Liver (tissue), 9 donors: ENCODE data around the gene P2RY13. TPM values are rescaled to one million over a fixed set of nuclear protein-coding genes. Genes with fewer than 3 reads are reported as not detected.

Source experiments
- DNase-seq: peaks from one replicate; pipeline ENCODE4 v3.0.0-alpha.2; 2017; ENCODE audit warnings: low spot score
- H3K27ac ChIP-seq, 2 donors: one replicate each; pipeline ENCODE4 v1.7.0; 2013; ENCODE audit warnings: inconsistent platforms in 2 of 2, low read length in 2 of 2, control low read depth in 1 of 2, low read depth in 1 of 2, mild to moderate bottlenecking in 1 of 2
- H3K27me3 ChIP-seq, 4 donors: one replicate each; pipeline versions ENCODE4 v1.6.1 to v1.7.0; 2013; ENCODE audit warnings: low read length in 3 of 4, inconsistent platforms in 1 of 4, mild to moderate bottlenecking in 1 of 4, moderate library complexity in 1 of 4; ENCODE audit not compliant: control insufficient read depth in 4 of 4, insufficient read depth in 4 of 4
- H3K36me3 ChIP-seq, 4 donors: one replicate each; pipeline versions ENCODE4 v1.6.1 to v1.7.0; 2013; ENCODE audit warnings: low read length in 3 of 4, mild to moderate bottlenecking in 3 of 4, low read depth in 1 of 4, moderate library complexity in 1 of 4; ENCODE audit not compliant: control insufficient read depth in 4 of 4, insufficient read depth in 3 of 4
- H3K4me1 ChIP-seq, 4 donors: one replicate each; pipeline versions ENCODE4 v1.6.1 to v1.7.0; 2013; ENCODE audit warnings: low read length in 3 of 4, mild to moderate bottlenecking in 3 of 4, moderate library complexity in 1 of 4; ENCODE audit not compliant: control insufficient read depth in 4 of 4, insufficient read depth in 4 of 4
- H3K4me3 ChIP-seq, 3 donors: one replicate each; pipeline versions ENCODE4 v1.6.1 to v1.7.0; 2013; ENCODE audit warnings: low read length in 3 of 3, control low read depth in 1 of 3, low read depth in 1 of 3, mild to moderate bottlenecking in 1 of 3
- H3K9ac ChIP-seq, 2 donors: one replicate each; pipeline ENCODE4 v1.7.0; 2013; ENCODE audit warnings: low read length in 2 of 2, mild to moderate bottlenecking in 2 of 2, moderate library complexity in 2 of 2, control low read depth in 1 of 2, low read depth in 1 of 2
- H3K9me3 ChIP-seq, 4 donors: one replicate each; pipeline versions ENCODE4 v1.6.1 to v1.7.0; 2013; ENCODE audit warnings: low read length in 3 of 4; ENCODE audit not compliant: control insufficient read depth in 4 of 4
- EGR1 ChIP-seq, 2 donors: IDR thresholded peaks; 2 replicates each; pipeline ENCODE4 v1.6.1; 2016 to 2018; ENCODE audit warnings: antibody characterized with exemption in 2 of 2, low read depth in 2 of 2
- HNF4A ChIP-seq, 2 donors: conservative IDR thresholded peaks; 2 replicates each; pipeline ENCODE4 v1.6.1; 2016; ENCODE audit warnings: antibody characterized with exemption in 2 of 2, mild to moderate bottlenecking in 2 of 2
- HNF4G ChIP-seq: IDR thresholded peaks from 2 replicates; pipeline ENCODE4 v1.6.1; 2016; ENCODE audit warnings: antibody characterized with exemption
- JUND ChIP-seq, 2 donors: IDR thresholded peaks; 2 replicates each; pipeline ENCODE4 v1.6.1; 2016; ENCODE audit warnings: antibody characterized with exemption in 2 of 2
- RAD21 ChIP-seq, 2 donors: IDR thresholded peaks; 2 replicates each; pipeline ENCODE4 v1.6.1; 2016; ENCODE audit warnings: antibody characterized with exemption in 2 of 2, mild to moderate bottlenecking in 2 of 2
- RXRA ChIP-seq, 2 donors: IDR thresholded peaks; 2 replicates each; pipeline ENCODE4 v1.6.1; 2017 to 2018; ENCODE audit warnings: antibody characterized with exemption in 2 of 2, mild to moderate bottlenecking in 1 of 2
- TAF1 ChIP-seq: conservative IDR thresholded peaks from 2 replicates; pipeline ENCODE4 v1.6.1; 2016; ENCODE audit warnings: antibody characterized with exemption, mild to moderate bottlenecking
- YY1 ChIP-seq: IDR thresholded peaks from 2 replicates; pipeline ENCODE4 v1.6.1; 2016; ENCODE audit warnings: antibody characterized with exemption, mild to moderate bottlenecking
- whole genome bisulfite sequencing: extraction: QIAGEN DNeasy Blood & Tissue Kit; methylation state at CpG from one replicate; pipeline ENCODE4 v1.1.7; 2013; 5-methylcytosine and 5-hydroxymethylcytosine counted together
- polyA plus RNA-seq, 2 donors: library from polyadenylated mRNA; stranded (reverse) in 1 of 2; unstranded in 1 of 2; fragments of 200-250 nt in 1 of 2; fragments of >200 nt in 1 of 2; fragmentation: Nextera tagmentation in 1 of 2; extraction: Ambion mirVana in 1 of 2; gene quantifications; one replicate each; pipeline versions ENCODE4 v1.2.1 to v1.2.3, GENCODE V29; 2013 to 2015
- total RNA-seq, 2 donors: library from RNA; depleted of rRNA; stranded (reverse); fragments of >200 nt; gene quantifications; one replicate each; pipeline ENCODE4 v1.2.3, GENCODE V29; 2014
- TF ChIP-seq, protein P1 (sequence below): IDR thresholded peaks from 2 replicates; pipeline ENCODE4 v1.6.1; 2016; ENCODE audit warnings: antibody characterized with exemption
- TF ChIP-seq, protein P2 (sequence below): IDR thresholded peaks from 2 replicates; pipeline ENCODE4 v1.6.1; 2016; ENCODE audit warnings: antibody characterized with exemption, mild to moderate bottlenecking
- donor health status: healthy.
- donor health status: healthy.
- donor health status: healthy.
- donor health status: healthy.
- donor health status: healthy.

Gene P2RY13
- total and polyA plus RNA-seq, 4 donors, result 1.3 to 6.1 (median 3.2) TPM

DNA sequence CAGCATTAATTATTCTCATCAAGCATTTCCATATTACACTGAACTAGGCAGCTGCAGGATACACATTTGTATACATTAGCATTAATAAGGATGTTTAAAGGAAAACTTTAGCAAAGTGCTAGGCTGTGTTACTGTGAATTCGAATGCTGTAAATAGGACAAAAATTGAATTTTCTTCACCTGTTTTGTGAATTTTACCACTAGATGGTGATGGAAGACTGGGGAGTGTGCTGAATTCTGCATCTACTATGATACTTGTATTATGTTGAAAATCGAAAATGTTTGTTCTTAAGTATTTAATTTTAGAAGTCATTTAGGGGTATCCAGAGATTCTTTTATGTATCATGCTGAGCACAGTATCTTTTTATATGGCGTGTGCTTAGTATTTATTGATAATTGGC lies 38.7 kb downstream of the P2RY13 start:
- 58% methylated on average over 3 of the region's 3 CpGs for WGBS
- DNase-seq, result no peak
- TF ChIP-seq, protein P1, sequence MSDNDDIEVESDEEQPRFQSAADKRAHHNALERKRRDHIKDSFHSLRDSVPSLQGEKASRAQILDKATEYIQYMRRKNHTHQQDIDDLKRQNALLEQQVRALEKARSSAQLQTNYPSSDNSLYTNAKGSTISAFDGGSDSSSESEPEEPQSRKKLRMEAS, result no peak
- TF ChIP-seq RAD21 (IDR thresholded peaks at IDR 0.05) (peak; percentile 66 to 70), HNF4A (conservative IDR thresholded peaks at IDR 0.05) (no peak)

DNA sequence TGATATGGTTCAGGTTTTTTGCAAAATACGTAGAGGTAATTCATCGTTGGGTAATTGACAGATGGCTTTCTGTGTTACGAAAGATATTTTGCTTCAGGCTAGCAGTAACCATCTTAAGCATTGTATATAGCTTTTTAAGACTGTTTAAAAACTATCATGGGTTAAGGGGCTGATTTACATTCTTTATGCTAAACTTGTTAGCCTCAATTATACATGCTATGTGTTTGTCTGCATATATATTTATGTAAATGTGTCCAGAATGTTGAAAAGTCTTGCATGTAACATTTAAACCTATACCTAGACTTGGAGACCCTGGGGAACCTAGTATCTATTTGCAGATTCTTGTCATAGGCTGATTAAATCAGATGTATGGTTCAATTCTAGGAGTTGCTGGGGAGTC lies 39.9 kb downstream of the P2RY13 start:
- no peak for DNase-seq
- 22% methylated on average over 3 of the region's 3 CpGs for WGBS
- no peak overlapping the region for H3K27ac ChIP-seq
- H3K27me3 ChIP-seq, result no peaks in the 10 kb centered on the region
- H3K9me3 ChIP-seq, result no peaks in the 10 kb centered on the region
- no peaks in the 10 kb centered on the region for H3K4me1 ChIP-seq
- no peak overlapping the region for H3K9ac ChIP-seq
- no peak overlapping the region for H3K4me3 ChIP-seq
- TF ChIP-seq HNF4A (conservative IDR thresholded peaks at IDR 0.05), result no peak
- no peak for TF ChIP-seq EGR1 (IDR thresholded peaks at IDR 0.05; ENCODE audit: low read depth in 2 of 2)
- H3K36me3 ChIP-seq, result no peaks in the 10 kb centered on the region

More for the DNA sequence above, 38.7 kb downstream of the P2RY13 start:
- Histone ChIP-seq H3K4me1 (no peaks in the 10 kb centered on the region), H3K4me3 (no peak overlapping the region), H3K9me3 (no peaks in the 10 kb centered on the region), H3K36me3 (no peaks in the 10 kb centered on the region), H3K9ac (no peak overlapping the region), H3K27me3 (no peaks in the 10 kb centered on the region), H3K27ac (no peak overlapping the region)

DNA sequence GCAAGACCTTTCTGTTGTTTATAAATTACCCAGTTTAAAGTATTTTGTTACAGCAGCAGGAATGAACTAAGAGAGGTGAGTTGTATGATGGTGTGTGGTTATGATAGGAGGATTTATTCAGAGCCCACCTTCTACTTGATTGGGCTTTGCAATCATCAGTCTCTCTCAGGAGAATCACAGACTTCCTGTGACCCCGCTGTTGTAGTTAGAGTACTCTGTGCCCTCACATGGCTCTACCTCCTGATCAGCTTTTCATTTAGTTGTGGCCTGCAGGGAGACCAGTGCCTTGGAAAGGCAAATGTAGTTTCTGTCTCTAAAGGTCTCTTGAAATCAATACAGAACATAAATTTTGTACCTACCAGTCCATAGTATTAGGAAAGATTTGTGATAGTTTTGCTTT lies 43.4 kb downstream of the P2RY13 start:
- Histone ChIP-seq H3K9ac (no peak overlapping the region), H3K9me3 (no peaks in the 10 kb centered on the region), H3K36me3 (no peaks in the 10 kb centered on the region), H3K27me3 (no peaks in the 10 kb centered on the region), H3K4me3 (no peak overlapping the region), H3K4me1 (no peaks in the 10 kb centered on the region), H3K27ac (no peak overlapping the region)
- DNase-seq, result no peak
- TF ChIP-seq HNF4A (conservative IDR thresholded peaks at IDR 0.05), result no peak
- TF ChIP-seq RXRA (IDR thresholded peaks at IDR 0.05), result no peak
- TF ChIP-seq YY1, result no peak
- TF ChIP-seq, protein P2, sequence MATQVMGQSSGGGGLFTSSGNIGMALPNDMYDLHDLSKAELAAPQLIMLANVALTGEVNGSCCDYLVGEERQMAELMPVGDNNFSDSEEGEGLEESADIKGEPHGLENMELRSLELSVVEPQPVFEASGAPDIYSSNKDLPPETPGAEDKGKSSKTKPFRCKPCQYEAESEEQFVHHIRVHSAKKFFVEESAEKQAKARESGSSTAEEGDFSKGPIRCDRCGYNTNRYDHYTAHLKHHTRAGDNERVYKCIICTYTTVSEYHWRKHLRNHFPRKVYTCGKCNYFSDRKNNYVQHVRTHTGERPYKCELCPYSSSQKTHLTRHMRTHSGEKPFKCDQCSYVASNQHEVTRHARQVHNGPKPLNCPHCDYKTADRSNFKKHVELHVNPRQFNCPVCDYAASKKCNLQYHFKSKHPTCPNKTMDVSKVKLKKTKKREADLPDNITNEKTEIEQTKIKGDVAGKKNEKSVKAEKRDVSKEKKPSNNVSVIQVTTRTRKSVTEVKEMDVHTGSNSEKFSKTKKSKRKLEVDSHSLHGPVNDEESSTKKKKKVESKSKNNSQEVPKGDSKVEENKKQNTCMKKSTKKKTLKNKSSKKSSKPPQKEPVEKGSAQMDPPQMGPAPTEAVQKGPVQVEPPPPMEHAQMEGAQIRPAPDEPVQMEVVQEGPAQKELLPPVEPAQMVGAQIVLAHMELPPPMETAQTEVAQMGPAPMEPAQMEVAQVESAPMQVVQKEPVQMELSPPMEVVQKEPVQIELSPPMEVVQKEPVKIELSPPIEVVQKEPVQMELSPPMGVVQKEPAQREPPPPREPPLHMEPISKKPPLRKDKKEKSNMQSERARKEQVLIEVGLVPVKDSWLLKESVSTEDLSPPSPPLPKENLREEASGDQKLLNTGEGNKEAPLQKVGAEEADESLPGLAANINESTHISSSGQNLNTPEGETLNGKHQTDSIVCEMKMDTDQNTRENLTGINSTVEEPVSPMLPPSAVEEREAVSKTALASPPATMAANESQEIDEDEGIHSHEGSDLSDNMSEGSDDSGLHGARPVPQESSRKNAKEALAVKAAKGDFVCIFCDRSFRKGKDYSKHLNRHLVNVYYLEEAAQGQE, result no peak
- no peak for TF ChIP-seq TAF1
- no peak for TF ChIP-seq EGR1 (IDR thresholded peaks at IDR 0.05; ENCODE audit: low read depth in 2 of 2)
- WGBS, result 78% methylated on average over 1 of the region's 1 CpG

DNA sequence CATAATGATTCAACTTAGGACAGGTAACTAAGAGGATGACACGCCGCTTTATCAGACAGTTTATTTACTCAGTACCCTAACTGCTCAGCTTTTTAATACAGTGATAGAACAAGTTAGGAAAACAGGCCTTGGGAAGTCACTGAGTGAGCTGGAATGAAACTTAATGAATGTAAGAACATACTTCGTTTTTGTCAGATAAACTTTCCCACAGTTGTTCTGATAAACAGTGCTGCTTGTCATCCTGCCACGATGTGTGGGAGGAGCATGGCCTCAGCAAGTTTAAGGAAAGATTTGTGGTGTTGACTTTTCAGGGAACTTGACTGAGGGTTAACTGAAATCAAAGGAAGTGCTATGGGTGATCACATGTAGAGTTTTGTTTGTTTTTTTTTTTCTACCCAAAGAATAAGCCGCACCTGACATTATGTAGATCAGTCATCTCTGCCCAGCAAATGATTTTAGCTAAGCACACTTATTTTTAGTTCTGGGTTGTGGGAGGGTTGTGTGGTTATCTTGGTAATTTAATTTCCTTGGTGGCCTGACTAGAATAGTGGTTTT lies 45.4 kb downstream of the P2RY13 start:
- no peak overlapping the region for H3K27ac ChIP-seq
- no peak for DNase-seq
- no peak overlapping the region for H3K4me3 ChIP-seq
- no peaks in the 10 kb centered on the region for H3K27me3 ChIP-seq
- 27% methylated on average over 5 of the region's 5 CpGs for WGBS
- no peaks in the 10 kb centered on the region for H3K4me1 ChIP-seq
- TF ChIP-seq, protein P2, result no peak
- no peak for TF ChIP-seq JUND (IDR thresholded peaks at IDR 0.05)
- no peak for TF ChIP-seq EGR1 (IDR thresholded peaks at IDR 0.05; ENCODE audit: low read depth in 2 of 2)
- no peak for TF ChIP-seq RAD21 (IDR thresholded peaks at IDR 0.05)
- TF ChIP-seq RXRA (IDR thresholded peaks at IDR 0.05), result peak; percentile 9 to 13
- TF ChIP-seq HNF4G, result no peak
- no peaks in the 10 kb centered on the region for H3K9me3 ChIP-seq
- no peaks in the 10 kb centered on the region for H3K36me3 ChIP-seq
- no peak overlapping the region for H3K9ac ChIP-seq
